DMS153 (cell line): ENCODE results near the gene ASIC4.
A peak's percentile ranks its signal among the peaks of the same experiment; 100 is the strongest.

Experiments
- DNase-seq: peaks from one replicate; lab custom pipeline; 2025; lab: John Stamatoyannopoulos, UW

Gene ASIC4, protein sequence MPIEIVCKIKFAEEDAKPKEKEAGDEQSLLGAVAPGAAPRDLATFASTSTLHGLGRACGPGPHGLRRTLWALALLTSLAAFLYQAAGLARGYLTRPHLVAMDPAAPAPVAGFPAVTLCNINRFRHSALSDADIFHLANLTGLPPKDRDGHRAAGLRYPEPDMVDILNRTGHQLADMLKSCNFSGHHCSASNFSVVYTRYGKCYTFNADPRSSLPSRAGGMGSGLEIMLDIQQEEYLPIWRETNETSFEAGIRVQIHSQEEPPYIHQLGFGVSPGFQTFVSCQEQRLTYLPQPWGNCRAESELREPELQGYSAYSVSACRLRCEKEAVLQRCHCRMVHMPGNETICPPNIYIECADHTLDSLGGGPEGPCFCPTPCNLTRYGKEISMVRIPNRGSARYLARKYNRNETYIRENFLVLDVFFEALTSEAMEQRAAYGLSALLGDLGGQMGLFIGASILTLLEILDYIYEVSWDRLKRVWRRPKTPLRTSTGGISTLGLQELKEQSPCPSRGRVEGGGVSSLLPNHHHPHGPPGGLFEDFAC

DNA sequence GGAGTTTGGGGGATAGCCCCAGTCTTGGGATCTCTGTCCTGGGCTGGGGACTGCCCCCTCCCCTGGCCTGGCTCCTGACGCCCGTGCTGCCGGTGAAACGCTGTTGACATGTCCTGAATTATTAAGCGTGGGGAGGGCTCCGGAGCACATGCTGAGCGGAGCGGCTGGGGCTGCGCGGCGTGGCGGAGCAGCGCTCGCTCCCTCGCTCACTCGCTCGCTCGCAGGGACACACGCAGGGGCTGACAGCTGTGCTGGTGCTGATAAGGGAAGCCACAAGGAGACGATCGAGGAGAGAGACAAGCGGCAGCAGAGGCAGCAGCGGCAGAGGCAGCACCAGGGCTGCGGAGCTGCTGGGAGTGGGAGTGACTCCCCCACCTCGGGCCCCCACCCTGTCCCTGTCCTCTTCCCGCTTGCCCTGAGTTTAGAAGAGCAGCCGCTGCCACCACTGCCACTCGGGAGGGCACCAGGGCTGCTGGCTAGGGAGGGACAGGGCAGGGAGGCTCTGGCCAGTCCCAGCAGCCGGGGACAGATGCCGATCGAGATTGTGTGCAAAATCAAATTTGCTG, at the start of gene ASIC4:
Gene ASIC4 (plus strand): TSS at position 287 of the 566 bp plus-strand sequence. CDS start 243 bp downstream, at position 530.
- no peak for DNase-seq

GRCh38 chr2:219465659-219466561, 48.4 kb upstream of the ASIC4 start:
- DNase-seq, result no peak

DNA sequence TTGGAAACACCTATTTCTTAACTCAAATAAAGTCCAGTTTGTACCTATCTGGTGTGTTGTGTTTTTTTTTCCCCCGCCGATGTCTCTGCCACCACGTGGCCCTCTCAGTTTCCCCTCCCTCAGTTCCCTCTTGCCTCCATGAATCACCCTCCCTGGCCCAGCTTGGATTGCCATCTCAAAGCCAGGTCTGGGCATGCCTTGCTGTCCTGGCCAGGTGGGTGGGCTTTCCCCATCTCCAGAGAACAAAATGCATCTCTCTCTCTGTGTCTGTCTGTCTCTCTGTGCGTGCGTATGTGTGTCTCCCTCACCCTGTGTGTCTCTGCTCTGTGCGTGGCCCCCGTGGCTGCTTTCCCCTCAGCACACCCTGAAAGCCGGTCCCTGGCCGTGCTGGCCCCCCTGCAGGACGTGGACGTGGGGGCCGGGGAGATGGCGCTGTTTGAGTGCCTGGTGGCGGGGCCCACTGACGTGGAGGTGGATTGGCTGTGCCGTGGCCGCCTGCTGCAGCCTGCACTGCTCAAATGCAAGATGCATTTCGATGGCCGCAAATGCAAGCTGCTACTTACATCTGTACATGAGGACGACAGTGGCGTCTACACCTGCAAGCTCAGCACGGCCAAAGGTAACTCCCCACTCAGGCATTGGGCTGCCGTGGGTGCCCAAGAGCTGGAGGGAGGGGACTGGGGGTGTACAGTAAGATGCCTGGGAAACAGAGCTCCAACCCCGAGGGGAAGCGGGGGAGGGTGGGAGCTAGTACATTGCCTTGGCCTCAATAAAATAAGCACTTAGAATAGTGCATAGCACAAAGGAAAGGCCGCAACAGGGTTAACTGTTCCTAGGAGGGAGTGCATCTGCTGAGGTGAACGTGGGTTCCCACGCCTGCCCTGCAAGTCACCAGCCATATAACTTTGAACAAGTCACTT, 47.2 kb upstream of the ASIC4 start:
- no peak for DNase-seq

GRCh38 chr2:219467736-219468075, 46.6 kb upstream of the ASIC4 start:
- peak; percentile 56 for DNase-seq

DNA sequence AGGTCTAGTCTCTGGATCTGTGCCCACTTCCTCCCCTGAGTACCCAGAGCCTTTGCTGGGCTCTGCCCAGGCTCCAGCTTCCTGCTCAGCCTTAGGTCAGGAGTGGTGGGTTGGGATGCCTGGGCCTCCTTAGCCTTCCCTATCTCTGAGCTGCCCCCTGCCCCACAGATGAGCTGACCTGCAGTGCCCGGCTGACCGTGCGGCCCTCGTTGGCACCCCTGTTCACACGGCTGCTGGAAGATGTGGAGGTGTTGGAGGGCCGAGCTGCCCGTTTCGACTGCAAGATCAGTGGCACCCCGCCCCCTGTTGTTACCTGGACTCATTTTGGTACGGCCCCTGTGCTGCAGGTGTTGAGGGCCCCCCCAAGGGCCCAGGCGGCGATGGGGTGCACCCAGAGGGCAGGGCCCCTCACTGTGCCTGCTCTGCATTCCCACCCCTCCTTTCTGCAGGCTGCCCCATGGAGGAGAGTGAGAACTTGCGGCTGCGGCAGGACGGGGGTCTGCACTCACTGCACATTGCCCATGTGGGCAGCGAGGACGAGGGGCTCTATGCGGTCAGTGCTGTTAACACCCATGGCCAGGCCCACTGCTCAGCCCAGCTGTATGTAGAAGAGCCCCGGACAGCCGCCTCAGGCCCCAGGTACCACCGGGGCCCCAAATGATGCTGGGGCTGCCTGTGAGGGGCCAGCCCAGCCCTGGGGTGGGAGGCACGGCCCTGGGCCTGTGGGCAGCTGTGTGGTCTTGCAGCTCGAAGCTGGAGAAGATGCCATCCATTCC, 45.7 kb upstream of the ASIC4 start:
- DNase-seq, result no peak

GRCh38 chr2:219469186-219469724, 45.0 kb upstream of the ASIC4 start:
- DNase-seq, result no peak

DNA sequence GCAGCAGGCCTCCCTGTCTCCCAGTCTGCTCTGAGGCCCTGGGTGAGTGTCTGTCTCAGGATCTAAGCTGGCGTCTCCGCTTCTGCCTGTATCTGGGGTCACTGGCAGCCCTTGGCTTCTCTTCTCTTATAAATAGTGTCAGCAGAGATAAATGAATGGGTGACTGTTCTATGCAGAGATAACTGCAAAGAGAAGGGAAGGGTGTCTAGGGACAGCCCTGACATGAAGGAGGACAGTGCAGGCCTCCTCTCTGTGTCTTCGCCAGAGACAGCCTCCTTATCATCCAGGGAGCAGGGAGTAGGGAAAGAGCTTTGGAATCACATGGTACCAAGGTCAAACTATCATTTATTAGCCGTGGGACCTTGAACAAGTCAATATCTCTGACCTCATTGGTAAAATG, 43.9 kb upstream of the ASIC4 start:
- no peak for DNase-seq

DNA sequence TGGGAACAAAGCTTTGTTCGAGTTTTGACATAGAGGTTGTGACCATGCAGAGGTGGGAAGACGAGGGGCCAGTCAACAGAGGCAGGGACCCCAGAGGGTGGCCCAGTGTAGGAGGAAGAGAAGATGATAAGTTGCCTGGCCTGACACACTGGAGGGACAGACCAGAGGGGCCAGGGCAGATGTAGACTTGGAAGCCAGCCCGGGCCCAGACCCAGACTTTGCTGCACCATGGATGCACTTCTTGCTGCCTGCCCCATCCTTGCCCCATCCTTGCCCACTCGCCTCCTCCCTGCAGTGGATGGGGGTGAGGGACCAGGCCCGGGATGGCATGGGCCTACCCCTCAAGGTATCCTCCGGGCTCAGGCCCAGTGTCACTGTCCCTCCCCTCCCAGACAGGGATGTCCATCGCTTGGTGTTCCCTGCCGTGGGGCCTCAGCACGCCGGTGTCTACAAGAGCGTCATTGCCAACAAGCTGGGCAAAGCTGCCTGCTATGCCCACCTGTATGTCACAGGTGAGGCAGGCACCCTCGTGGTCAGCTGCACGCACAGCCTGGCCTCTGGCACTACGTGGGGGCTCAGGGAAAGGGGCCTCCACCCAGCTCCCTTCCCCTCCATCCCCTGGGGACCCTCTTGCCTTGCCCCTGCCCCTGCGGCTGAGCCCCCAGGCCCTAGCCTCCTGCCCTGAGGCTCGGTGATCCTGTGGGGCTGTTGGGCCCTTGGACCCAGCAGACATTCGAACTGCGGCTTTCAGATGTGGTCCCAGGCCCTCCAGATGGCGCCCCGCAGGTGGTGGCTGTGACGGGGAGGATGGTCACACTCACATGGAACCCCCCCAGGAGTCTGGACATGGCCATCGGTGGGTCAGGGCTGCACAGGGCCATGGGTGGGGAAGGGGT, 42.6 kb upstream of the ASIC4 start:
- DNase-seq, result no peak

- no peak for DNase-seq
Measured at GRCh38 chr2:219472629-219473187, 41.6 kb upstream of the ASIC4 start.

DNA sequence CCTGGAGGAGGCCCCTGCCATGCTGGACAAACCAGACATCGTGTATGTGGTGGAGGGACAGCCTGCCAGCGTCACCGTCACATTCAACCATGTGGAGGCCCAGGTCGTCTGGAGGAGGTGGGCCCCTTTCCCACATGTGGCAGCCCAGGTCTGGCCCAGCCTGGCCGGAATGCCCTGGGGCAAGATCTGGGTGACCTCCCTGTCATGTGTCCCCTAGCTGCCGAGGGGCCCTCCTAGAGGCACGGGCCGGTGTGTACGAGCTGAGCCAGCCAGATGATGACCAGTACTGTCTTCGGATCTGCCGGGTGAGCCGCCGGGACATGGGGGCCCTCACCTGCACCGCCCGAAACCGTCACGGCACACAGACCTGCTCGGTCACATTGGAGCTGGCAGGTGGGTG, 40.8 kb upstream of the ASIC4 start:
- no peak for DNase-seq

DNA sequence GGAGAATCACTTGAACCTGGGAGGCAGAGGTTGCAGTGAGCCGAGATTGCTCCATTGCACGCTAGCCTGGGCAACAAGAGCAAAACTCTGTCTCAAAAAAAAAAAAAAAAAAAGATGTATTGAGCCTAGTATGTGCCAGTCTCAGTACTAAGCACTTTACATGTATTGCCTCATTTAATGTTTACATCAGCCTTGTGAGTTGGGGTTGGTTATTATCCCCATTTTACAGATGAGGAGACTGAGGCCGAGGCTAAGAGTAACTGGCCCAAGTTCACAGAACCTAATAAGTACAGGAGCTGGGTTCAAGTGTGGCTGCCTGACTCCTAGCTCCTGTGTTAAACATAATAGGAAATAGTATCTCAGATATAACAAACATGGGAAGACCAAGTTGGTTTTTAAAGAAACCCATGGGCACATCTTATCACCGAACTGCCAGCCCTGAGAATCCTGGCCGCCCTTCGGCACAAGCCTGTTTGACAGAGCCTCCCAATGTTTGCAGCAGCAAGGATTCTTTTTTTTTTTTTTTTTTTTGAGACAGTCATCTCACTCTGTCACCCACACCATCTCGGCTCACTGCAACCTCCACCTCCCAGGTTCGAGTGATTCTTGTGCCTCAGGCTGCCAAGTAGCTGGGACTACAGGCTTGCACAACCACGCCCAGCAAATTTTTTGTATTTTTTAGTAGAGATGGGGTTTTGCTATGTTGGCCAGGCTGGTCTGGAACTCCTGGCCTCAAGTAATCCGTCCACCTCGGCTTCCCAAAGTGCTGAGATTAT, 39.8 kb upstream of the ASIC4 start:
- no peak for DNase-seq

DNA sequence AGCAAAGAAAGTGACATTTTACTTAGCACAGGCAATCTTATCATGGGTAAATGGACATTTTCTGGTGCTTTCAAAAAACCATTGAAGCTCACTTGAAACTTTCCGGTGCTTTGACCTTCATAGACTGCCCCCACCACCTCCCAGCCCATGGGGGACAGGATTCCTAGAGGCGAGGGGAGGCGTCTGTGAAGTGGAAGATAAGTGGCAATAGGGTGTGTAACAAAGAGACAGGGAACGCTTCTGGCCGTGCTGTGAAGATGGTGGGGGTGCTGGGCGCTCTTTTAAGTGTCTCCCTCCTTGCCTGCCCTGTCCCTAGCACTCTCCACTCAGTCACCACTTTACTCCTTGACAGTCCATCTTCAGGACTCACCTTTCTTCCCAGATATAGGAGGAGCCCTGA, 39.0 kb upstream of the ASIC4 start:
- DNase-seq, result no peak

DNA sequence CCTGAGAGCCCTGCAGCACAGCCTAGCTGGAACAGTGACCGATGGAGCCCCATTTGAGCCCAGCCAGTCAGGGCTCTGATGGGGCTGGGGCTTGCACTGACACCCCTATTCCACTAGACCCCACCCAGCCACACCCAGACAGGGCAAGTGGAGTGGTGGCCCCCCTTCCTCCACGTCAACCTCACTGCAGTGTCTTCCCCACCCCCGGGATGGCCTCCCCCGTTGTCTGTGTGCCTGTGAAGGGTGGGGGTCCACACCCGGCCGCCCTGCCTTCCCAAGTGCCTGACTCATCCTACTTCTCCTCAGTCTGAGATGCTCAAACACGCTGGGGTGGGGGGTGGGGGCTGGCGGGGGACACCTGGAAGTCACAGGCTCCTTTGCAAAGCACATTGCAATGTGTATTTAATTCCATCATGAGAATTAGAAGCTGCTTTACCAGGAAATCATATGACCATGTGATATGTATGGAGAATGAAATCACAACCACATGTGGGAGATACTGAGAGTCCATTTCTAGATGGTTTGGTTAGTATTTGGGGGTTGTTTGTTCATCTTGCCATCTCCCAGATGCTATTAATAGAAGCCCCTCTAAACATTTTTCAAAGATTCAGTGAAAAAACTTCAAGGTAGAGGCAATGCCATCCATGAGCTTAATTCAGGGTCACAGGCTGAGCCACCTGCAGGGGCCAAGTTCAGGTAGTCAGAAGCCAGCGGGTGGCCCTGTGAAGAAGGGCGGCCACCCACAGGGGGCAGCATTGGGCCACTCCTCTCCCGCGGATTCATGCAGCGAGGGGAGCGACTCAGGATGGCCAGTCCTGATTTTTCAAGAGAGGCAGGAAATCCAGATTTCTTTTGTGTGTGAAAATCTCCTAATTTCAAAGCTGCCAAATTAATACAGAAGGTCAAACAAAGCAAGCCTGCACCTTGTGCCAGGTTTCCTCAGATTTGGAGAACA, 38.3 kb upstream of the ASIC4 start:
- DNase-seq, result peak; percentile 64

GRCh38 chr2:219476652-219477151, 37.6 kb upstream of the ASIC4 start:
- DNase-seq, result no peak

GRCh38 chr2:219477179-219477578, 37.1 kb upstream of the ASIC4 start:
- DNase-seq, result no peak

GRCh38 chr2:219477815-219478214, 36.5 kb upstream of the ASIC4 start:
- no peak for DNase-seq

- no peak for DNase-seq
Measured at GRCh38 chr2:219478916-219479315, 35.4 kb upstream of the ASIC4 start.
